Measurements from ENCODE around the gene EIF2D. TPM values are rescaled to one million over a fixed set of nuclear protein-coding genes. Genes with fewer than 3 reads are reported as not detected.

The EIF2D gene
- total and polyA plus RNA-seq, 9 of the 15 experiments (the other 6 are each of a cell fraction or from before 2014, with no cell fraction given), result 81.1 to 138 (median 93.9) TPM

GRCh38 chr1:206651958-206652890, 40.0 kb upstream of the EIF2D start (continued):
- TF ChIP-seq NEUROD1 (IDR thresholded peaks at IDR 0.05; ENCODE audit: borderline replicate concordance, low read depth, low read length, partially characterized antibody), result peak; percentile 63
- TF ChIP-seq ZNF133 (CRISPR knock-in tag; IDR thresholded peaks at IDR 0.05), result no peak
- TF ChIP-seq ZNF431 (CRISPR knock-in tag; IDR thresholded peaks at IDR 0.05), result no peak
- TF ChIP-seq PCBP1 (IDR thresholded peaks at IDR 0.05; ENCODE audit: low read depth, low read length, poor library complexity, severe bottlenecking), result no peak
- TF ChIP-seq KHSRP (IDR thresholded peaks at IDR 0.05), result no peak; the same call in 1 of the 2 replicates
- no peak for TF ChIP-seq ZNF707 (CRISPR knock-in tag; conservative IDR thresholded peaks at IDR 0.05)
- peak; percentile 69 for TF ChIP-seq MAFK (IDR thresholded peaks at IDR 0.05; ENCODE audit: low read length)
- TF ChIP-seq FOXJ3 (CRISPR knock-in tag; IDR thresholded peaks at IDR 0.05), result no peak
- TF ChIP-seq RBM17 (IDR thresholded peaks at IDR 0.05; ENCODE audit: borderline replicate concordance, low read depth, low read length), result no peak
- no peak for TF ChIP-seq PHF20 (IDR thresholded peaks at IDR 0.05; ENCODE audit: partially characterized antibody)
- peak; percentile 82 for TF ChIP-seq ZEB2 (IDR thresholded peaks at IDR 0.05)
- no peak for TF ChIP-seq U2AF1 (optimal IDR thresholded peaks at IDR 0.05; ENCODE audit: low read depth, low read length)
- TF ChIP-seq RAD21 (CRISPR knock-in tag; conservative IDR thresholded peaks at IDR 0.05 in 1 of 2, IDR thresholded peaks at IDR 0.05 in 1 of 2), result peak; percentile 14 to 36; a peak in 2 of 4 replicates
- no peak for TF ChIP-seq ZNF449 (CRISPR knock-in tag; IDR thresholded peaks at IDR 0.05)
- no peak for TF ChIP-seq HDAC6 (IDR thresholded peaks at IDR 0.05; ENCODE audit: low read depth, low read length)
- TF ChIP-seq ZNF140 (CRISPR knock-in tag; IDR thresholded peaks at IDR 0.05), result no peak
- TF ChIP-seq SRSF3 (IDR thresholded peaks at IDR 0.05; ENCODE audit: insufficient read depth, low read length), result no peak
- no peak for TF ChIP-seq UBTF (IDR thresholded peaks at IDR 0.05; ENCODE audit: borderline replicate concordance in 1 of 2, low read depth in 2 of 2, low read length in 2 of 2)
- no peak for TF ChIP-seq HNRNPL (IDR thresholded peaks at IDR 0.05; ENCODE audit: low read depth, low read length)
- no peak for TF ChIP-seq ELK1 (CRISPR knock-in tag; IDR thresholded peaks at IDR 0.05)
- TF ChIP-seq SIRT6 (IDR thresholded peaks at IDR 0.05; ENCODE audit: low read depth, low read length), result no peak
- TF ChIP-seq MAZ (CRISPR knock-in tag; conservative IDR thresholded peaks at IDR 0.05 in 1 of 2, IDR thresholded peaks at IDR 0.05 in 1 of 2), result peak in 1 of 2 experiments; percentile 30
